NCI-H82 treated with DMSO at 0.1 percent for 48 hours (cell line): ENCODE measurements around the gene CHID1.

Experiments used
- DNase-seq: peaks from one replicate; lab custom pipeline; 2025; ENCODE audit not compliant: unreplicated experiment; lab: John Stamatoyannopoulos, UW

Gene CHID1

GRCh38 chr11:933142-933851, 22.7 kb upstream of the CHID1 start:
- no peak for DNase-seq

- no peak for DNase-seq
Observed at GRCh38 chr11:932435-932834, 21.8 kb upstream of the CHID1 start.

- DNase-seq, result no peak
Observed at GRCh38 chr11:931385-931784, 20.8 kb upstream of the CHID1 start.

DNA sequence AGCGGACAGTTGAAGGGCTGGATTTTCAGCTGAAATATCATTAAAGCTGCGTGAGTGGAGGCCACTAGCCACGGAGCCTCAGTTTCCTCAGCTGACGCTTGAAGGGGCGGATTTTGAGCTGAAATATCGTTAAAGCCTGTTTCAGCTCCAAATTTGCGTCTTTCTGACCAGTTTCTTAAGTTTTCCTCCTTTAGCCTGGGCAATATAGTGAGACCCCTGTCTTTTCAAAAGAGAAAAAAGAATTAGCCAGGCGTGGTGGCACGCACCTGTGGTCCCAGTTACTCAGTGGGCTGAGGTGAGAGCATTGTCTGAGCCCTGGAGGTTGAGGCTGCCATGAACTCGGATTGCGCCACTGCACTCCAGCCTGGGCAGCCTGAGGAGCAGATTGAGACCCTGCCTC, 18.8 kb upstream of the CHID1 start:
- no peak for DNase-seq

GRCh38 chr11:928786-929185, 18.2 kb upstream of the CHID1 start:
- no peak for DNase-seq

GRCh38 chr11:927871-928270, 17.3 kb upstream of the CHID1 start:
- no peak for DNase-seq

DNA sequence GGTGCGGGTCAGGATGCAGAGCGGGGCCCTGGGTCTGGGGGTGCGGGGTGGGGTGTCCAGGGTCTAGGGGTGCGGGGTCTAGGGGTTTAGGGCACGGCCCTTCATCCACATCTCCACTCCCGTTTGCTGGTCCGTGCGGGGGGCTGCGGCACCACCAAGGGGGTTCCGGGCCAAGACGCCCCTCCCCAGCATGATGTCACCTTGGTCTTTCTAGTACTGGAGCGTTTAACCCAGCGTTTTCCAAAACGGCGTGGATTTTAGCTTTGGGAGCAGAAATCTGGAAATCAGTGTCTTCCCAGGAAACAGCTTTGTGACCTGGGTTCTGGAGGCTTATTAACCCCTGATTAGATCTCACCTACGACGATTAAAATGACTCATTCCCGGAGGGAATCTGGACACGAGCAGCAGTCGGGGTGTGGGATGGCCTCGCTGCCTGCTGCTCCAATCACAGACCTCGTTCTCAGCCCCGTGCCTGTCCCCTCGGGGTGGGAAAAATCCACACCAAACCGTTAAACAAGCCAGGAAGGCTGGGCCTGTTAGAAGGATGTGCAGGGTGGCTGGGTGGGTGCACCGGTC, 15.8 kb upstream of the CHID1 start:
- DNase-seq, result no peak

- peak; percentile 4 for DNase-seq
Observed at GRCh38 chr11:925496-926301, 15.1 kb upstream of the CHID1 start, which contains the start of gene AP2A2. Gene AP2A2, plus strand, starts transcription at chr11:925870. Its CDS starts 152 bp downstream, at chr11:926022.

- no peak for DNase-seq
Observed at GRCh38 chr11:925158-925495, 14.5 kb upstream of the CHID1 start.

DNA sequence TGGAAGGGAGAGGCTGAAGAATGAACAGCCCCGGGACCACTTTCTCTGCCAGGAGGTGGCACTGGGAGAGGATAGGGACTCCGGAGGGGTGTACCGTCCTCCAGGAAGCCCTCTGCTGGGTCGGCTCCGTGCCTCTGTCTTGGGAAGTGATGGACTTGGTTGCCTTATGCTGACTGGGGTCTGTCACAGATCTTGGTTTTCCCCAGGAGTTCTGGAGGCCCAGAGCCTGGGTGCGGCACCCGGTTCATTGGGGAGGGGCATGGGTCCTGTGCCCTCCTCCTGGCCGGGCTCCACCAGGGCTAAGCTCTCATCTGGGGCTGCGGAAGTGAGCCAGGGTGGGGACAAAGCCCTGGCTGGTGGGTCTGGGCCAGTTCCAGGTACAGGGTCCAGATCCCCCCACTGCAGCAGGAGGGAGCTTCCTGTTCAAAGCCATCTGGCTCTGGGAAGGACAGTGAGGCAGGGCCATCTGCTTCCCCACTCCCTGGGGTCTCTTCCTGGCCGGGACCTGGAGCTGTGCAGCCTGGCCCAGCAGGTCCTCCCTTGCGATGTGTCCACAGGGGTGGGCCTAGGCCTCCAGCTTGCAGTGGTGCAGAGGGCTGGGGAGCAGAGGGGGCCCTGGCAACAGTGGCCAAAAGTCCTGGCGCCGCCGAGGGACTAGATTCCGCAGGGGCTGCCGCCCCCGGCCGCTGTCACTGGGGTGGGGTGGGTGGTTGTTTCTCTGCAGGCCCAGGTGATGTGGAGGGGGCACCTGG, 14.0 kb upstream of the CHID1 start:
- DNase-seq, result no peak

DNA sequence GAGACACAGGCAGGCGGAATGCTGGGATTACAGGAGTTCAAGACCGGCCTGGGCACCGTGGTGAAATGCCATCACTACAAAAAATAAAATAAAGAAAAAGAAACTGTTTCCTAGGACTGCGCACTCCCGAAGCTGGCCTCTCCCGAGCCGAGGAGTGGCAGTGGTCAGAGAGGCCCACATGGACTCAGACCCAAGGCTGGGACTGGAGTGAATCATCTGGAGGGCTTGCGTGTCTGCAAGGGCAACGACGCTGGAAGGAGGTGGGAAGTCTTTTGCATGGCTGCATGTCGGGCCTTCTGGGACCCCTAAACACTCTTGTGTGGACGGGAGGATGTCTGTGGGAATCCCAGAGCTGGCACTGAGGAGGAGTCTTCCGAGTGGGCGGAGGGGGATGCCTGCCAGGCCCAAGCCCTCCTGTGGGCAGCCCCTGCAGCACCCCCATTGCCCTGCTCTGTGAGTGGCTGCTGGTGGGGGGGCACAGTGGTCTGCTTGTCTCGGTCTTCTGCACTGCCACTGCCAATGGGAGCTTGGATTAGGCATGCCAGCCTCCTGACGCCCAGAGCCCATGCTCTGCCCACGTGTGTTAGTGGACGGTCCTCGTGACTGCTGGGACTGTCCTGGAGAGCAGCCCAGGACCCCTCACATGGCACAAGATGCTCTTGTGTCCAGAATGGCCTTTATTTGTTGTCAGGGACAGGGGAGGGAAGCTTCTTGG, 13.2 kb upstream of the CHID1 start:
- no peak for DNase-seq

GRCh38 chr11:921921-922678, 11.5 kb upstream of the CHID1 start:
- DNase-seq, result no peak

DNA sequence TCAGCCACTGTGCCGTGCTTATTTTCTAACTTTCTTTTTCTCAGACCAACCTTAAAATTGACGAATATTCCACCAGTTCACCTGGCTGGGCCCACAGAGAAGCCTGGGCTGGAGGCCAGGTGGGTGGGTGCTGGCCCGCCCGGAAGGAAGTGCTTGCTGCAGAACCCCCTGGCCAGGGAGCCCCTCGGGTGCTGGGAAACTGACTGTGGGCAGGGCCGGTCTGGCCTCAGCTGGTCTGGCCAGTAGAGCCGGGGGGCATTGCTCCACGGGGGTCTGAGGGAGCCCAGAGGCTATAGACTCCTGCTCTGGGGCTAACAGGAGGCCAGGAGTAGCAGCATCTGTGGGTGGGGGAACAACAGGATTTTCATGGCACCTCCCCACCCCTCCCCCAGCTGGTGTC, 6.8 kb upstream of the CHID1 start:
- no peak for DNase-seq

DNA sequence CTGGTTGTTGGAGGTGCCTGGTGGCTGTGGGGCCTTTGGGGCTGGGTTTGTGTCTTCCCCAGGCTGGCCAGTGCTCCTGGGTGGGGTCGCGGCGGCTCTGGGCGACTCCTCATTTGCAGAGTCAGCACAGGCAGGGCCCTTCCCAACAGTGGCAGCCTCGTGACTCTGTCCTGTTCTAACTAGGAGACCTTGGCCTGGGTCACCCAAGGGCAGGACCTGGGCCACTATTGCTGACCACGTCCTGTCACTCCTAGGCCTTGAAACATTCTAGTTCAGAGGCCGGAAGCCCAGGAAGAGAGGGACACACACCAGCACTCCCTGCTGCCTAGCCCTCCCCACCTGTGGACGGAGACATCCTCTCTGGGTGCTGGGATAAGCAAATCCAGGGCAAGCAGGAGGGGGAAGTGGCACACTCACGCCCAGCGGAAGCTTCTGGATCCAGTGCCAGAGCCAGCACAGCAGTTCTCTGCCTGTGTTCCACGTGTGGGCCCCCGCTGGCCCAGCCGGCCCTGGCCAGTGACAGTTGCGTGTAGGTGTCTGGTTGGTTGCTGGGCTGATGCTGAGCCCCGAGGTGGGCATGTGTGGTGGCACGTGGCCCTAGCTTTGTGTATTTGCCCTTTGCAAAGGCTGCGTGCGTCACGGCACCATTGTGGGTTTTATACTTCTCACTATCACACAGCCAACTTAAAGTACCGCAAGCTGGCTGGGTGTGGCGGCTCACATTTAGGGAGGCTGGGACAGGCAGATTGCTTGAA, 4.3 kb upstream of the CHID1 start:
- DNase-seq, result no peak

DNA sequence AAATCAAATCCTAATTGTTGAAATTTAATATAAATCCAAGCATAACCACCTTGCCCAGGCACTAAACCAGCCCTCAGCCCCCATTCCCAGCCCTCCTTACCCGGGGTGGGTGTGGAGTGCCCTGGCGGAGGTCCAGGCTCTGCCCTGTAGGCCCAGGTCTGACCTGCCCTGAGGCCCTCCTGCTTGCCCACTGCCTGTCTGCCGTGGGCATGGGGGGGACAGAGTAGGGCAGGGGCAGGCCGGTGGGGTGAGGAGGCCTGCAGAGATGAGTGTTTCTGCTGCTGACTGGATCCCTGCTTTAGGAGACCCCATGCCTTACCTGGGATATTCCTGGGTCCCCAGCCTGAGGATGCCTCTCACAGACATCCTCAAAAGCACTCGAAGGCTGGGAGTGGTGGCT, 3.6 kb upstream of the CHID1 start:
- no peak for DNase-seq

- no peak for DNase-seq
Observed at GRCh38 chr11:913043-913442, 2.4 kb upstream of the CHID1 start.

GRCh38 chr11:912266-912665, 1.7 kb upstream of the CHID1 start:
- no peak for DNase-seq

DNA sequence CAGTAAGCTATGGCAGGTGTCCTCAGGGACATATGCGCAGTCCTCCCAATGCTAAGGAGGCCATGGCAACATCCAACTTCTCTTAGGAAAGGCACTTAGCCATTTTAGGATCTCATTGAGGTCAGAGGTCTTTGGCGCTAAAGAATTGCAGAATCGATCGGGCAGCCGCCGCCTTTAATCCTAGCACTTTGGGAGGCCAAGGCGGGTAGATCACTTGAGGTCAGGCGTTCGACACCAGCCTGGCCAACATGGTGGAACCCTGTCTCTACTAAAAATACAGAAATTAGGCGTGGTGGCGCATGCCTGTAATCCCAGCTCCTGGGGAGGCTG, 1.2 kb upstream of the CHID1 start:
- DNase-seq, result no peak

DNA sequence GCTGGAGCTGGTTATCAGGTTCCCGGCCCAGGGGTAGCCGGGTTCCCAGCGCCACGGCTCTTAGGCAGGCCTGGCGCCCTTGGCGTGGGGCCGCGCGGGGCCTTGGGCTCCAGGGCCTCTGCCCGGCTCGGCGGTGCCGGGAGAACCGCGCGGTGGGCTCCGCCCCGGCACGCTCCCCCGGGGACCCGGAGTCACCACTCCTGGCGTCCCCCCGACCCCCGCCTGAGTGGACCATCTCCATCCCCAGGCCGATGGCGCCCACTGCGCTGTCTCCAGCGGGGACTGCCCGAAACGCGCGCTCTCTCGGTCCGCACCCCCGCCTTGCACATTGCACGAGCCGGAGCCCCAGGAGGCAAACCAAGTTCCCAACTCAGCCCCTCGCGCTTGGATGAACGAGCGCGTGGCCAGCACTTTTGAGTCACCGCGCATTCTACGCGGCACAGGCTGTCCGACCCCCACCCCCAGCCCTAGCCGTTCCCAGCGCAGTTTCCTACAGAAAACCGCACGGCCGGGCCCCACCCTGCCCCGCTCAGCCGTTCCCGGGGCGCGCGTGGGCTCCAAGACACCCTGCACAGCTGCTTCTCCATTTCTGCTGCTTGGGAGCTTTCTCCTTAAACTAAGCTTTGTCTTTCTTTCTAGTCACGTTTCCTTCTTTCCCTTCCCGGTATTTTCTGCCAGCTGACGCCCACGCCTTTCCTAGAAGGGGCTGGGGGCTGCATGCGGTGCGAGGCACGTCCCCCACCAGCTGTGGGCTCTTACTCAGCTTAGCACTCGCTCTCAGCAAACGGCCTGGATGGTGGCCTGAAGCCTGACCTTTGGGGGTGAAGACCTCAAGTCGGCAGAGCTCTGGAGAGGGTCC, 650 bp upstream of the CHID1 start:
- no peak for DNase-seq
